ENCODE measurements around the gene SIX3. TPM values are rescaled to one million over a fixed set of nuclear protein-coding genes. Genes with fewer than 3 reads are reported as not detected.

SIX3 gene
- total RNA-seq, 1 experiment from 2014 or later: 13.2 TPM

GRCh38 chr2:44949329-44950151 is 8.0 kb downstream of the SIX3 start (continued):
- no peak for TF ChIP-seq TEAD4 (CRISPR knock-in tag; IDR thresholded peaks at IDR 0.05)
- TF ChIP-seq ETV6 (CRISPR knock-in tag; IDR thresholded peaks at IDR 0.05): peak; percentile 57; the same call in 1 of the 2 replicates
- no peak for TF ChIP-seq ZBTB21 (CRISPR knock-in tag; IDR thresholded peaks at IDR 0.05; ENCODE audit: borderline replicate concordance)
- no peak for TF ChIP-seq ATF2 (CRISPR knock-in tag; IDR thresholded peaks at IDR 0.05; ENCODE audit: borderline replicate concordance, low read depth)
- no peak for TF ChIP-seq STAT6 (CRISPR knock-in tag; conservative IDR thresholded peaks at IDR 0.05; ENCODE audit: low read depth)
- TF ChIP-seq ZNF423 (CRISPR knock-in tag; IDR thresholded peaks at IDR 0.05): peak; percentile 97
- no peak for TF ChIP-seq ELF4 (CRISPR knock-in tag; IDR thresholded peaks at IDR 0.05; ENCODE audit: low read depth)
- TF ChIP-seq RELA (CRISPR knock-in tag; IDR thresholded peaks at IDR 0.05; ENCODE audit: borderline replicate concordance): no peak

- peaks cover 74% of the 10 kb centered on the region for H3K4me1 Mint-ChIP-seq
- H3K4me3 Mint-ChIP-seq: peak overlapping the region; percentile 48
- ATAC-seq (no peak), DNase-seq (ENCODE audit: low spot score) (no peak)
- H3K27ac Mint-ChIP-seq: no peak overlapping the region
- no peaks in the 10 kb centered on the region for H3K9me3 Mint-ChIP-seq
- H3K27me3 Mint-ChIP-seq (ENCODE audit: low read depth): peaks cover 100% of the 10 kb centered on the region
- TF ChIP-seq ZBTB21 (CRISPR knock-in tag; IDR thresholded peaks at IDR 0.05; ENCODE audit: borderline replicate concordance) (no peak), ZNF416 (CRISPR knock-in tag; IDR thresholded peaks at IDR 0.05) (no peak), IRF1 (CRISPR knock-in tag; IDR thresholded peaks at IDR 0.05) (no peak), ZNF232 (CRISPR knock-in tag; IDR thresholded peaks at IDR 0.05) (no peak), FOXK1 (CRISPR knock-in tag; IDR thresholded peaks at IDR 0.05) (no peak)
- peaks cover 8% of the 10 kb centered on the region for H3K36me3 Mint-ChIP-seq
- ChIA-PET CTCF (interaction anchor here (0.7 to 1.4 kb wide), 7 partner anchors 12 to 1004 kb away, joined by 3 to 5 read pairs (median 3); partner anchors contain the start of gene SIX2), POLR2A (no interaction called here)
These were observed 9.1 kb downstream of the SIX3 start for GRCh38 chr2:44950646-44951045.

- DNase-seq (ENCODE audit: low spot score): no peak
- no peak overlapping the region for H3K27ac Mint-ChIP-seq
- CTCF ChIA-PET: interaction anchor here (0.7 to 1.4 kb wide), 6 partner anchors 11 to 1004 kb away, joined by 3 to 4 read pairs (median 3); partner anchors contain the start of gene SIX2
- no peak for ATAC-seq
- H3K36me3 Mint-ChIP-seq: peaks cover 8% of the 10 kb centered on the region
- H3K4me1 Mint-ChIP-seq: peaks cover 73% of the 10 kb centered on the region
- POLR2A ChIA-PET: no interaction called here
- H3K9me3 Mint-ChIP-seq: no peaks in the 10 kb centered on the region
- peaks cover 100% of the 10 kb centered on the region for H3K27me3 Mint-ChIP-seq (ENCODE audit: low read depth)
- peak overlapping the region; percentile 49; the same call in 1 of the 2 replicates for H3K4me3 Mint-ChIP-seq
- no peak for TF ChIP-seq USF1 (CRISPR knock-in tag; IDR thresholded peaks at IDR 0.05)
- no peak for TF ChIP-seq ZBTB43 (CRISPR knock-in tag; IDR thresholded peaks at IDR 0.05)
- TF ChIP-seq GRHL2 (CRISPR knock-in tag; IDR thresholded peaks at IDR 0.05; ENCODE audit: insufficient replicate concordance, severe bottlenecking): no peak
- no peak for TF ChIP-seq HMGA2 (CRISPR knock-in tag; IDR thresholded peaks at IDR 0.05)
- TF ChIP-seq CDX4 (CRISPR knock-in tag; IDR thresholded peaks at IDR 0.05; ENCODE audit: borderline replicate concordance): no peak
- TF ChIP-seq CTCF (IDR thresholded peaks at IDR 0.05): no peak
- TF ChIP-seq KAT7 (CRISPR knock-in tag; IDR thresholded peaks at IDR 0.05; ENCODE audit: borderline replicate concordance): no peak
These were observed 9.6 kb downstream of the SIX3 start for GRCh38 chr2:44951124-44951523.
